Measurements from ENCODE around the gene SLC34A1.

The SLC34A1 gene

DNA sequence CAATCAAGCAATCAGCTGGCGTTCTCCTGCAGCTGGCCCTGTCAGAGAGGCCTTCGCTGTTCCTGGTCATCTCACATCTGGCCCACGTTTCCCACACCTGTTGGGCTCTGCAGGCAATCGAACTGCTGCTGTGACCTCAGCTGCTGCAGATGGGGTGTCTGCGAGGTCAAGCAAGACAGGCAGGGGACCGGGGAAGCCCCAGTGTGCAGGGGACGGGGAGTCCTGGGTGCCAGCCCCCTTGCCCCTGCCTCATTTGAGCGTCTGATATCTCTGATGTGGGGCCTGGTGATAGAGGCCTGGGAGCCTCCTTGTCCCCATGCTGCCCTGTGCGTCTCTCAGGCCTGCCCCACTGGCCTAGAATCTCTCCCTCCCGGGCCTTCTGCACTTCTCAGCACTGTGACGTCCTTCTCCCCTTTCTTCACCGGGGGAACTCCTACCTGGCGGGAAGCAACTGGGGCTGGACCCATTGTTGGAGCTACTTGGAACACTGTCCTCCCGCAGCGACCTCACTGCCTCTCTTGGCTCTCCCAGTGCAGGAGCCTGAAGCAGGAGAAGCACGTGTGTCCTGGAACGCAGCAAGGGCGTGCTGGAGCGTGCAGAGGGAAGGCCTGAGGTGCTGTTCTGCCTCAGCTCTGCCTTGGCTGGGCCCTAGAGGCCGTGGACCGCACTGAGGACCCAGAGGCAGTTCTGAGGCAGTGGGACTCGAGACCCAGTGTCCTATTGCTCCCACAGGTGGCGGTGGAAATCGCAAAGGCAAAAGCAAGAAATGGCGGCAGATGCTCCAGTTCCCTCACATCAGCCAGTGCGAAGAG lies 46.1 kb downstream of the SLC34A1 start:
- no peak for DNase-seq (ENCODE audit: low read depth in 2 of 3, low spot score in 2 of 3)

DNA sequence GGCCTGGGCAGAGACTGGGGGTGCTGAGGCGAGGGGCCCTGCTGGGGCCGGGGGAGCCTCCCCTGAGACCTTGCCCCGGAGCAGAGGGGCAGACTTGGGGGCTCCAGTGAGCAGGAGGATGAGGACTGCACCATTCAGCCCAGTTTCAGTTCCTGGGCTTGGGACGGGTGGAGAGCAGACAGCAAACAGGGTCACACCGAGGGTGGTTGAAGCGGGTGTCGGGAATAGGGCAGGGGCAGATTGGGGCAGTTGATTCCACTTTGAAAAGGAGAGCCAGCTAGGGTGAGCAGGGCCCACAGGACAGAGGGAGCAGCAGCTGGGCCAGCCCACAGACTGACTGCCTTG lies 46.7 kb downstream of the SLC34A1 start:
- no peak for DNase-seq (ENCODE audit: low read depth in 2 of 3, low spot score in 2 of 3)

DNA sequence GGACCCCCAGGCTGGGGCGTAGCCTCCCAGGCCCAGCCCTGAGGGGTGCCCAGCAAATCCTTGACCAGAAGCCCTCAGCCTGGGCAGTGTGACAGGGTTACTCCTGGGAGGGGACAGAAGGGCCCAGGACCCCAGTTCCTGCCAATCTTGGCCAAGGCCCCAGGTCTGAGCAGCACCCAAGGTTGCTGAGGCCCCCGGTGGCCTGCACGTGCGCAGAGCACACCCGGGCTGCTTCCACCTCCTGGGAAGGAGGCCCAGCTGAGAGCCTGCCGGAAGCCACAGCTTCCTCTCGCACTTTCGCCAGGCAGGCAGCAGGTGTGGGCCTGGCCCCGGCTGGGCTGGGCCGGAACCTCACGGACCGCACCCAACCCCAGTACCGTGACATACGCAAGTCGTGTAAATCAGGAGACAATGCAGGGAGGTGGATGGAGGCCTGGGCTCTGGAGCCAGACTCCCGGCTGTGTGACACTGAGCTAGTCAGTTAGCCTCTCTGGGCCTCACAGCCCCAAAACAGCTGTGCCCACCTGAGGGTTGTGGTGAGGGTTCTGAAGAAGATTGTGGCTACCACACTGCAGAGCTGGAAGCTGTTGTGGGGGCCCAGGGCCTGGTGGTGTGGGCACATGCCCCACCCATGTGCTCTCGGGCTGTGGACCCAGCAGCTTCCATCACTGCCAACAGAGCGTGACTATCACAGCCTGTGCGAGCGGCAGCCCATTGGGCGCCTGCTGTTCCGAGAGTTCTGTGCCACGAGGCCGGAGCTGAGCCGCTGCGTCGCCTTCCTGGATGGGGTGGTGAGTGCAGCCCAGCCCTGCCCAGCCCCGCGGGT lies 47.3 kb downstream of the SLC34A1 start:
- peak in 1 of 3 experiments; percentile 66 for DNase-seq (ENCODE audit: low read depth in 2 of 3, low spot score in 2 of 3)

DNA sequence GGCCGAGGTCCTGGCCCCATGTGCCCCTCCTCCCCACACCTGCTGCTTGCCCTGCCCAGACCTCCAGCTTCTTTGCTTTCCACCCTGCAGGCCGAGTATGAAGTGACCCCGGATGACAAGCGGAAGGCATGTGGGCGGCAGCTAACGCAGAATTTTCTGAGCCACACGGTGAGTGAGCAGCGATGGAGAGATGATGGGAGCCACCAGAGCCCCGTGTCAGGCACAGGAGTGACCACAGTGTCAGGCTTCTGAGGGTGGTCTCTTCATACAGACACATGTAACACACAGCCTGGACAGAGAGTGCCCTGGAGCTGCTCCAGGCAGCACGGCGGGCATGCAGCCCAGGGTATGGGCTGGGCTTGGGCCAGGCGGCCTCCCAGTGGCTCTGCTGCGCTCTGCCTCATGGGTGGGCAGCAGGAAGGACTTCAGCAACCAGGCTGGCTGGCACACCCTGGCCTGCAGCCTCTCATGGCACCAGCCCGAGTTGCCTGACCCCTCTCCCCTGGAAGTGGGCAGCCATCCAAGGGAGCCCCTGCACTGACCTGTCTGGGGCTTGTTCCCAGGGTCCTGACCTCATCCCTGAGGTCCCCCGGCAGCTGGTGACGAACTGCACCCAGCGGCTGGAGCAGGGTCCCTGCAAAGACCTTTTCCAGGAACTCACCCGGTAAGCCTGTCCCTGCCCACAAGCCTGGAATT lies 48.1 kb downstream of the SLC34A1 start:
- DNase-seq (ENCODE audit: low read depth in 2 of 3, low spot score in 2 of 3), result no peak

DNA sequence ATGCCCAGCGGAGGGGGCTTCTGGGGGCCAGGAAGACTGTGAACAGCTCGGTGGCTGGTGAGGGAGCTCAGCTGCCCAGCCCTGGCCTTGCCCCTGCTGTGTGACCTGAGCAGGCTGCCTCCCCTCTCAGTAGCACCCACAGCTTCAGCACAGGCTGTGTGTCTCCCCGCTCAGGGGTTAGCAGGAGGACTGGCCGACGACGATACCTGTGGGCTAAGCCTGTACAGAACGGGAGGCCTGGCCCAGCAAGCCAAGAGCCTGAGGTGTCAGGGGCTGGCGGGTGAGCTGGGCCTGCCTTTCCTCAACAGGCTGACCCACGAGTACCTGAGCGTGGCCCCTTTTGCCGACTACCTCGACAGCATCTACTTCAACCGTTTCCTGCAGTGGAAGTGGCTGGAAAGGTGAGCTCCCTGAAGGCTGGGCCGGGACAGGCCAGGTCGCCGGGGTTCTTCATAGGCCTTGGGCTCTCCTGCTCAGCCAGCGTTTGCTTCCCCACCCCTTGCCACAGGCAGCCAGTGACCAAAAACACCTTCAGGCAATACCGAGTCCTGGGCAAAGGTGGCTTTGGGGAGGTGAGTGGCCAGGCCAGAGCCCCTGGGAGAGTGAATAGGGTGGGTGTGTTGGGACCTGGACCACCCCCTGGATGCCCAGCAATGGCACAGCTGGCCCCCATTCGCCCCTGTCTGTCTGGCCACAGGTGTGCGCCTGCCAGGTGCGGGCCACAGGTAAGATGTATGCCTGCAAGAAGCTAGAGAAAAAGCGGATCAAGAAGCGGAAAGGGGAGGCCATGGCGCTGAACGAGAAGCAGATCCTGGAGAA lies 48.8 kb downstream of the SLC34A1 start:
- no peak for DNase-seq (ENCODE audit: low read depth in 2 of 3, low spot score in 2 of 3)

DNA sequence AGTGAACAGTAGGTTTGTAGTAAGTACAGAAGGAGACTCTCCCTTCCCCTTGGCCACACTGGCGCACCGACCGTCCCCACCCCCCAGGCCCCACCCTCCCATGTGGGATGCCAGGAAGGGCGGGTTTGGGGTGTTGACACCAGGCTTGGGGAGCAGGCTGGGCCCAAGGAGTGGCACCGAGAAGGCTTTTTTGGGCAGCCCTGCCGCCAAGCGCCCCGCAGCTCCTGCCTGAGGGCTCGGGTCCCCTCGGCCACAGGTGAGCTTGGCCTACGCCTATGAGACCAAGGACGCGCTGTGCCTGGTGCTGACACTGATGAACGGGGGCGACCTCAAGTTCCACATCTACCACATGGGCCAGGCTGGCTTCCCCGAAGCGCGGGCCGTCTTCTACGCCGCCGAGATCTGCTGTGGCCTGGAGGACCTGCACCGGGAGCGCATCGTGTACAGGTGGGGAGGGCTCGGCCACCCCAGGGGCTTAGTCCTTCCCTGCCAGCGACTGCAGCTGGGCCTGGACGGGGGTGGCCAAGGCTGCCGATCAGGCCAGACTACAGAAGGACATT lies 49.5 kb downstream of the SLC34A1 start:
- no peak for DNase-seq (ENCODE audit: low read depth in 2 of 3, low spot score in 2 of 3)

DNA sequence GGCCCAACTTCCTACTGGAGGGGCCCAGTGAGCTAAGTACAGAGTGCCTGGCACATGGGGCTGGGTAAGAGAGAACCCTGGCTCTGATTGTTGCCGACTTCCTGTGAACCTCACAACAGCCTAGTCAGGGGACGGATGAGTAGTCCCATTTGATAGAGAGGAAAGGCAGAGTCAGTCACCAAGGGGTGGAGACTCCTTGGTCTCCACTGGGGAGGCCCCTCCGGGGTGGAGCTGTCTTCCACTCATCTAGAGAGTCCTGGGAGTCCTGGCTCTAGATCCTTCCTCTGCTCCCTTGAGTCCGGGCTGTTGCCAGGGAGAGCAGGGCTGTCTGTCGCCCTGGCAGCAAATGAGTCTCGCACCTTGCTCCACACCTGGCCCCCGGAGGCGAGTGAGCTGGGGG lies 50.2 kb downstream of the SLC34A1 start:
- DNase-seq (ENCODE audit: low read depth in 2 of 3, low spot score in 2 of 3), result no peak

DNA sequence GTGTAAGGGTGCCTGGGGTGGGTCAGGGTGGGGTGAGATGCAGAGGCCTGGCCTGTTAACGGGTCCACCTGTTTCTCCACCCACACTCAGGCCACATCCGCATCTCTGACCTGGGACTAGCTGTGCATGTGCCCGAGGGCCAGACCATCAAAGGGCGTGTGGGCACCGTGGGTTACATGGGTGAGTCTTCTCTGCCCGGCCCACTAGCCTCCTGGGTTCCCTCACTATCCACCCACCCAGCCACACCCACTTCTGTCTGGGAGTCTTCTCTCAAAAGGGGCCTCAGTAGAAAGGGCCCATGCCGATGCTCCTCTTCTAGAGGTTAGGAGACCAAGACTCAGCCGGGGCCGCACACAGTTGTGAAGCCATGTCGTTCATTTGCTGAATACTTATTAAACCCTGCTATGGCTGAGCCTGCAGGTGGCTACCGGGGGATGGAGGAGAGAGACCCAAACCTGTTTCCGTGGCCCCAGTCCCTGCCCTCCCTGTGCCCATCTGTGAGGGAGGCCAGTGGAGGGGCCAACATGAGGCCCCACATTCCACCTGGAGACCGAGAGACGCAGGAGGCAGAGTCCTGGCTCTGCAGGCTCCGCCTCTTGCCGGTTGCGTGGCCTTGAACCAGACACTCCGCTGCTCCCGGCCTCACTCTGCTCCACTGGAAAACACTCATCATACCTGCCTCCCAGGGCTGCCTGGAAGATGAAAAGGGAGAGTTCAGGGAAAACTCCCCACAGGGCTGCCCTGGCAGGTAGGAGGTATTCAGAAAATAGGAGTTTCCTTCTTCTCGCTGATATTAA lies 50.9 kb downstream of the SLC34A1 start:
- DNase-seq (ENCODE audit: low read depth in 2 of 3, low spot score in 2 of 3), result no peak

DNA sequence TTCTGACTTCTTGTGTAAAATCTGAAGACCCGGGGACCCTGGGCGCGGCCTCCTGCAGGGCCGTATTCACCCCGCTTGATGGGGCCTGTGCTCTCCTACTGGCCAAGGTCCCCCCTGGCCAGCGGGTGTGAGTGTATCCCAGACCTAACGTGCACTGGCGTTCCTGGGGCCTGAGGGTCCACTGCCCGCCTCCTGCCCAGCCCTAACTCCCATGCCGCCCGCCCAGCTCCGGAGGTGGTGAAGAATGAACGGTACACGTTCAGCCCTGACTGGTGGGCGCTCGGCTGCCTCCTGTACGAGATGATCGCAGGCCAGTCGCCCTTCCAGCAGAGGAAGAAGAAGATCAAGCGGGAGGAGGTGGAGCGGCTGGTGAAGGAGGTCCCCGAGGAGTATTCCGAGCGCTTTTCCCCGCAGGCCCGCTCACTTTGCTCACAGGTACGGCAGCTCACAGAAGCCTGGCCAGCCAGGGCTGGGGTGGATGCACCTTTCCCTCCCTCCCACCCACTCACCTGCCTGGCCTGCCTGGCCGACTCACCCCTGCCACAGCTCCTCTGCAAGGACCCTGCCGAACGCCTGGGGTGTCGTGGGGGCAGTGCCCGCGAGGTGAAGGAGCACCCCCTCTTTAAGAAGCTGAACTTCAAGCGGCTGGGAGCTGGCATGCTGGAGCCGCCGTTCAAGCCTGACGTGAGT lies 51.8 kb downstream of the SLC34A1 start:
- DNase-seq (ENCODE audit: low read depth in 2 of 3, low spot score in 2 of 3), result no peak

DNA sequence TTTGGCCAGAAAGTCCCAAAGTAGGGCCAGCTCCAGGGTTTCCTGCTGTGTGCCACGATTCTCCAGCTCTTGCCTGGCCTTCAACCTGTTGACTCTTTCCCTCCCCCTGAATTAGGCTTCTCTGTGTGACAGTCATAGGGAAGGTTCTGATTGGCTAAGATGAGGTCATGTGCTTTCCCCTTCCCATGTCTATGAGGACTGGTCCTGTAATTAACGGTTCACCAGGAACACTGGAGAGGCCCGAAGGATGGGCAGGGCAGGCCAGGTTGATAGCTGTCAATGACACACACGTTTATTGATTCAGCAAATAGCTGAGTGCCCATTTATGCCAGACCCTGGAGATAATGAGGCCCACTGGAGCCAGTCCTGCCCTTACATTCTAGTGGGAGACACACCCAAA lies 53.4 kb downstream of the SLC34A1 start:
- DNase-seq (ENCODE audit: low read depth in 2 of 3, low spot score in 2 of 3), result no peak

DNA sequence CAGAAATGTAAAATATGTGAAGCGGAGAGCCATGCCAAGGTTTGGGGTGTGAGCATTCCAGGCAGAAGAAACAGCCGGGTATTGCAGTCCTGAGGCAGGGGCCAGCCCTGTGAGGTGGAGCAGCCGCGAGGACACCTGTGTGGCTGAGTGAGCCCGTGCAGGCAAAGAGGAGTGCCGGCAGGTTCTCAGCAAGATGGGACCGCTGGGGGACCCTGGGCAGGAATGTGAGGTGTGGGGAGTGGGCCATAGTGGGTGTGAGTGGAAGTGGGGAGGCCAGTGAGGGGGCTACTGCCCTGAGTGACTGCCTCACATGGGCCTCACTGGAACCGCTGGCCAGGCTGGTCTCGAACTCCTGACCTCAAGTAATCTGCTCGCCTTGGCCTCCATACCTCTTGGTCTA lies 54.2 kb downstream of the SLC34A1 start:
- DNase-seq (ENCODE audit: low read depth in 2 of 3, low spot score in 2 of 3), result no peak

DNA sequence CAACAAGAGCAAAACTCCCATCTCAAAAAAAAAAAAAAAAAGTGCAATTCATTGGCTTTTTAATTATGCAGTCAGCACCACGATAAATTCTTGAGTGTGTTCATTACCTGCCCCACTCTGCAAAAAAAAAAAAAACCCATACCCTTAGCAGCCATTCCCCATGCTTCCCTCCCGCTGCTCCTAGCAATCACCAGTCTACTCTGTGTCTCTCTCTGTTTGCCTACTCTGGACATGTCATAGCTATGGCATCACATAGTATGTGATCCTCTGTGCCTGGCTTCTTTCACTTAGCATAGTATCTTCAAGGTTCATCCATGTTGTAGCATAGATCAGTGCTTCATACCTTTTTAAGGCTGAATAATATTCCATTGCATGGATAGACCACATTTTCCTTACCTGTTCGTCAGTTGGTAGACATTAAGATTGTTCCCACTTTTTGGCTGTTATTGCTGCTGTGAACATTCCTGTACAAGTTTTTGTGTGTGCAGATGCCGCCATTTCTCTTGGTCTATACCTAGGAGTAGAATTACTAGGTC lies 55.4 kb downstream of the SLC34A1 start:
- DNase-seq (ENCODE audit: low read depth in 2 of 3, low spot score in 2 of 3), result no peak

DNA sequence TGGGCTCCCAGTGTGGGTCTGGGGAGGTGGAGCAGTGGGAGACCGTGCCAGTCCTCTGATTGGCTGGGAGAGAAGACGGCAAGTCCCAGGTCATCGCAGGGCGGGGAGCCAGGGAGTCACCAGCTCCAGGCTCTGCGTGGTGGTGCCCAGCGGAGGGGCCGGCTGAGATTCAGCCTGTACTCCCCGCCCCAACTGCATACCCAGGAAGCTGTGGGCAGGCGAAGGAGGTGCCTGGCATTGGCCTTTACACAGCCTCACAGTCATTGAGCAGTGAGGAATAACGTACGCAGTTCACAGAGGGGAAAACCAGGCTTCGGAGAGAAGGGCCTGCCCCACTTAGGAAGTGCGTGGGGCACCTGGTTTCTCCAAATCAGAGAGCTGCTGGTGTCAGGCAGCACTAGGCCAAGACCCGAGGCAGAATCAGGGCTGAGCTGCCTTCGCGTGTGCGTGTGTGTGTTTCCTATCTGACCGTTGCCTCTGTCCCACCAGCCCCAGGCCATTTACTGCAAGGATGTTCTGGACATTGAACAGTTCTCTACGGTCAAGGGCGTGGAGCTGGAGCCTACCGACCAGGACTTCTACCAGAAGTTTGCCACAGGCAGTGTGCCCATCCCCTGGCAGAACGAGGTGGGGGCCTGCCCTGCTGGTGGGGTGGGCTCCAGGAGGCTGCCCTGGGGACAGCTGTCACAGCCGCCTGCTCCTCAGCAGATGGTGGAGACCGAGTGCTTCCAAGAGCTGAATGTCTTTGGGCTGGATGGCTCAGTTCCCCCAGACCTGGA lies 56.2 kb downstream of the SLC34A1 start:
- DNase-seq (ENCODE audit: low read depth in 2 of 3, low spot score in 2 of 3), result no peak

DNA sequence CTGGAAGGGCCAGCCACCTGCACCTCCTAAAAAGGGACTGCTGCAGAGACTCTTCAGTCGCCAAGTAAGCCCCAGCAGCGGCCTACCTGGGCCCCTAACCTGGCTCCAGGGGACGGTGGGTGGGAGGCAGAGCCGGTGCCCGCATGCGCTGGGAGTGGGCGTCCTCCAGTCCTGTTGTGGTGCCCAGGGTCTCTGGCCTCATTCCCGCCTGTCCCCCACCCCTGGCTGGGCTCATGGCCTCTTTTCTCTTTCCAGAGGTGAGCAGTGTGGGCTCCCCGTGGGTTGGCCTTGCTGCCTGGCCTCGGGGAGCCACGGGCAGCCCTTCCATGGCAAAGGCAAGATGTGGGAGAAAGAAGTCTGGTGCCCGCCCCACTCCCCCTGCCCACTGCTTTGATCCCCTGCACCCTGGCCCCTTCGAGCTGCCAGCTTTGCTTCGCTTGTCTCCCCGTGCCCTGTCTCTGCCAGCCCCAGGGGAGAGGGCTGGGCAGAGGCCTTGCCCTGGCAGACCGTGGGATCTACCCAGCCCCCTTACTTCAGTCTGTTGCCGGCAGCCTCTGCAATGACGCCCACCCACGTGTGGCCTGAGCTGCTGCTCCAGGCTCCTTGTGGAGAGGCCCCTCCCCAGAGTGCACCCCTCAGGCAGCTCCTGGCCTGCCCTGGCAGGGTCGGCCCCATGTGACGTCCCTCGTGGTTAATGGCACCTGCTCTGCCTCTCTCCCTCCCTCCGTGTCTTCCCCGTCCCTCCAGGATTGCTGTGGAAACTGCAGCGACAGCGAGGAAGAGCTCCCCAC lies 57.0 kb downstream of the SLC34A1 start:
- DNase-seq (ENCODE audit: low read depth in 2 of 3, low spot score in 2 of 3), result no peak

DNA sequence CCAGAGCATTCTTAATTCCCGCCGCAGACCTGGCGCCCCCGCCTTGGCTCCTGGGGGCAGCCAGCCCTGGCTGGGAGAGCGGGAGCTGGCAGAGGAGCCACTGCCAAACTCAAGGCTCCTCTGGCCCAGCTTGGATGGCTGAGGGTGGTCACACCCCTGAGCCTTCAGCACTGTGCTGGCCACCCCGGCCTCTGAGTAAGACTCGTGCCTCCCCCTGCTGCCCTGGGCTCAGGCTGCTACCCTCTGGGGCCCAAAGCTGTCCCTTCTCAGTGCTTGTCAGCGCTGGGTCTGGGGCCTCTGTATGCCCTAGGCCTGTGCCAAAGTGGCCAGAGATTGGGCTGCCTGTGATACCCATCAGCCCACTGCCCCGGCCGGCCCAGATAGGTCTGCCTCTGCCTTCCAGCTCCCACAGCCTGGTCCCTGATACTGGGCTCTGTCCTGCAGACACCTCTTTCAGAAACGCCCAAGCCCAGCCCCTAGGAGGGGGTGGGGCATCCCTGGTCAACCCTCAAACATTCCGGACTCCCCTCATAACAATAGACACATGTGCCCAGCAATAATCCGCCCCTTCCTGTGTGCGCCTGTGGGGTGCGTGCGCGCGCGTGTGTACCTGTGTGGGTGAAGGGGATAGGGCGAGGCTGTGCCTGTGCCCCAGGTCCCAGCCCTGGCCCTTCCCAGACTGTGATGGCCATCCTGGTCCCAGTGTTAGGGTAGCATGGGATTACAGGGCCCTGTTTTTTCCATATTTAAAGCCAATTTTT lies 58.0 kb downstream of the SLC34A1 start:
- no peak for DNase-seq (ENCODE audit: low read depth in 2 of 3, low spot score in 2 of 3)

DNA sequence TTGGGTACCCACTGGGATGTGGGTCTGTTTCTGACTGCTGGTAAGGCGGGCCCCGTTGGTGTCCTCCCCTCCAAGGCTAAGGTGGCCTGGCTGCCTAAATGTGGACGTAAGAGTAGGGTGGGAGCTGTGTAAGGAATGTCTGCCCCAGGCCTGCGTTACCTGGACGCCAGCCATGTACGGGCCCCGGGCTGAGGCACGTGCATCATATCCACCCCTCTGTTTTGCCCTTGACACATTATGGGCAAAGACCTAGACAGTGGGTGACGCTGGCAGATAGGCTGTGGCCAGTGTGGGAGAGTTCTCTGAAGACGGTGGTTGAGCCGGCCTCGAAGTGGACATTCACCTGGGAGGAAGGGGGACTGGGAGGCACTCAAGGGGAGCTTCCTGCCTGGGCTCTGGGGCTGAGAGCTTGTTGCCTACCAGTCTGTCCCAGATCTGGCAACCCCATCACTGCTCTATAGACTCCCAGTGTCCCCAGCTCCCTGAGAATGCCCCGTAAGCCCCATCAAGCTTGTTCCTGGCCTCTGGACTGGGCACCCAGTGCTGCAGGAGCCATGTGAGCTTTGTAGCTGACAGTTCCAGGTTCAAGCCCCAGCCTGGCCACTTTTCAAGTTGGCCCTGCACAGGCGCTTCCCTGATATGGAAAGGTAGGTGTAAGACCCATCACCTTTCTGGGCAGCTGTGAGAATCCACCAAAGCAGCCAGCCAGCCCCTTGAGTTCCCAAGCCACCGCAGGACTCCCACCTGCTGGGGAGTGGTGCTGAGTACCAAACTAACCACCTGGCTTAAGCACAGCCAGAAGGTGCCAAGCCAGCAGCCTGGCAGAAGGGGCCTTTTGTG lies 59.1 kb downstream of the SLC34A1 start:
- DNase-seq (ENCODE audit: low read depth in 2 of 3, low spot score in 2 of 3), result no peak
